Ishikawa (cell line): ENCODE data around the gene PPP3R2.

Experiments
- CEBPB ChIP-seq: IDR thresholded peaks from 2 replicates; pipeline ENCODE4 v1.6.1; 2012
- CREB1 ChIP-seq: IDR thresholded peaks from 2 replicates; pipeline ENCODE4 v1.6.1; 2012; ENCODE audit warnings: low read depth
- EGR1 ChIP-seq: IDR thresholded peaks from 2 replicates; pipeline ENCODE4 v1.6.1; 2012
- EP300 ChIP-seq: IDR thresholded peaks from 2 replicates; pipeline ENCODE4 v1.6.1; 2012; ENCODE audit warnings: borderline replicate concordance
- FOXM1 ChIP-seq: IDR thresholded peaks from 2 replicates; pipeline ENCODE4 v1.6.1; 2012; ENCODE audit warnings: low read depth, borderline replicate concordance
- MAX ChIP-seq: IDR thresholded peaks from 2 replicates; pipeline ENCODE4 v1.6.1; 2012
- NFIC ChIP-seq: IDR thresholded peaks from 2 replicates; pipeline ENCODE4 v1.6.1; 2012
- RAD21 ChIP-seq: IDR thresholded peaks from 2 replicates; pipeline ENCODE4 v1.6.1; 2012; ENCODE audit warnings: low read depth
- REST ChIP-seq: IDR thresholded peaks from 2 replicates; pipeline ENCODE4 v1.6.1; 2012; ENCODE audit warnings: low read depth, mild to moderate bottlenecking
- TAF1 ChIP-seq: IDR thresholded peaks from 2 replicates; pipeline ENCODE4 v1.6.1; 2012; ENCODE audit warnings: low read depth, mild to moderate bottlenecking
- TCF12 ChIP-seq: IDR thresholded peaks from 2 replicates; pipeline ENCODE4 v1.6.1; 2012; ENCODE audit warnings: low read depth
- TEAD4 ChIP-seq: IDR thresholded peaks from 2 replicates; pipeline ENCODE4 v1.6.1; 2012
- USF1 ChIP-seq: IDR thresholded peaks from 2 replicates; pipeline ENCODE4 v1.6.1; 2012
- YY1 ChIP-seq: IDR thresholded peaks from 2 replicates; pipeline ENCODE4 v1.6.1; 2012; ENCODE audit warnings: low read depth
- ZBTB7A ChIP-seq: IDR thresholded peaks from 2 replicates; pipeline ENCODE4 v1.6.1; 2012; ENCODE audit warnings: low read depth

Gene PPP3R2

DNA sequence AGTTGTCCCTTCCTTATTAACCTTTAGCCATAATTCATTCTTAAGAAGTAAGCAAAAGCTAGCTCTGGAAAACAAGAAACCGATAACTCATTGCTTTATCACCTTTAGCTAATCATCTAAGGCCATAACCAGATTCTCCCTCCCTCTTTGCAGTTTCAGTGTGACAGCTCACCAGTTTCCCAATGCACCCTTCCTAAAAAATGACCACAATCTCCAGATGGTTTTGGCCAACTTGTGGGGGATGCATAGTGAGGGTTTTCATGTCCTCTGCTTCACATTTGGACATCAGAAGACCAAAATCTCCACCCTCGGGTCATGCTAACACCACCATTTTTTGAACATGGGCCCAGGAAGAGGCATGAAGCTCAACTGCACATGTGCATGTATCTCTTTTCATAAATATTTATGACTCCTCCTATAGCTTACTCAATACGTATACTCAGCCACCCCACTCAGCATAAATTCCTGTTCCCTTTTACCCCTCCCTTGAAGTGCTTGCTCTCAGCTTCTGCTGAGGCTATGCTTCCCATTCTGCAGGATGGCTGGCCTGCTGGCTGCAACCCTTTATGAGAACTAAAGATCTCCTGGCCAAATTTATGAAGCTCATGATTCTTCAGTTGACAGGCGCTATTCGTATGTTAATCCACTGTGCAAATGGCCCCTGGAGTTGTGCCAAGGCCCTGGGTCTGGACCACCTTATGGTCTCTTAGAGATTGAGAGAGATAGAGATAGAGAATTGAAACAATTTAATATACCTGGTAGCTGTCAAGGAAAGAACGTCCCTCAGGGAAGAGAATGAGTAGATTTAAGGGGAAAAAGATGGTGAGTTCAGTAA, 14.8 kb downstream of the PPP3R2 start:
- TF ChIP-seq TEAD4, result no peak
- no peak for TF ChIP-seq FOXM1
- no peak for TF ChIP-seq ZBTB7A
- TF ChIP-seq YY1, result no peak
- TF ChIP-seq NFIC, result no peak

DNA sequence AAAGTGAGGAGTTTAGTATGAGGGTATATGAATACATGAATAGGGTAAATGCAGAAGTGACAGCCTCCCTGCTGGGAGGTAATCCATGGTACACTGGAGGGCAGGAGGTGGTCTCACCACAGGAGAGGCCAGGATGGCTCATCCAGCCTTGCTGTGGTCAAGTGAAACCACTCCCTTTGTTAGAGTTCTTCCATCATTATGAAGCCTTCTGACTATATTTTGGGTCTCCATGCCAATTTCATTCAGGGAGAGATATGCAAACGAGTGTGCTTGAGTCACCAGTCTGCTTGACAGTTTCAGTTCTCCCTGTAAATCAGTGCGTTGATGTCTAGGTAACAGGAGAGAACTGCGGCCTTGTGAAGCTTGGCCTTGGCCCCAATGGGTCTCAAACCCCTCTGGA, 16.4 kb downstream of the PPP3R2 start:
- TF ChIP-seq USF1, result no peak
- TF ChIP-seq YY1, result no peak
- TF ChIP-seq TAF1, result no peak
- TF ChIP-seq EP300, result no peak
- TF ChIP-seq EGR1, result no peak
- TF ChIP-seq ZBTB7A, result no peak
- no peak for TF ChIP-seq TEAD4
- TF ChIP-seq RAD21, result no peak
- TF ChIP-seq CEBPB, result no peak
- TF ChIP-seq CREB1, result no peak
- TF ChIP-seq FOXM1, result no peak
- TF ChIP-seq REST, result no peak
- TF ChIP-seq TCF12, result no peak
- TF ChIP-seq MAX, result no peak
- no peak for TF ChIP-seq NFIC

- no peak for TF ChIP-seq ZBTB7A
- no peak for TF ChIP-seq NFIC
- no peak for TF ChIP-seq USF1
- no peak for TF ChIP-seq TCF12
- TF ChIP-seq EP300, result no peak
- no peak for TF ChIP-seq FOXM1
- TF ChIP-seq YY1, result no peak
- TF ChIP-seq EGR1, result no peak
- TF ChIP-seq MAX, result no peak
- no peak for TF ChIP-seq RAD21
- no peak for TF ChIP-seq TEAD4
- no peak for TF ChIP-seq CREB1
Observed at GRCh38 chr9:101574731-101575333, 19.9 kb downstream of the PPP3R2 start.

- no peak for TF ChIP-seq RAD21
- no peak for TF ChIP-seq EGR1
- TF ChIP-seq NFIC, result no peak
- no peak for TF ChIP-seq REST
- TF ChIP-seq YY1, result no peak
- no peak for TF ChIP-seq CREB1
- no peak for TF ChIP-seq MAX
- no peak for TF ChIP-seq EP300
- no peak for TF ChIP-seq FOXM1
- TF ChIP-seq ZBTB7A, result no peak
- no peak for TF ChIP-seq TEAD4
- no peak for TF ChIP-seq USF1
- no peak for TF ChIP-seq CEBPB
- no peak for TF ChIP-seq TAF1
- TF ChIP-seq TCF12, result no peak
Observed at GRCh38 chr9:101572316-101572715, 22.5 kb downstream of the PPP3R2 start.

DNA sequence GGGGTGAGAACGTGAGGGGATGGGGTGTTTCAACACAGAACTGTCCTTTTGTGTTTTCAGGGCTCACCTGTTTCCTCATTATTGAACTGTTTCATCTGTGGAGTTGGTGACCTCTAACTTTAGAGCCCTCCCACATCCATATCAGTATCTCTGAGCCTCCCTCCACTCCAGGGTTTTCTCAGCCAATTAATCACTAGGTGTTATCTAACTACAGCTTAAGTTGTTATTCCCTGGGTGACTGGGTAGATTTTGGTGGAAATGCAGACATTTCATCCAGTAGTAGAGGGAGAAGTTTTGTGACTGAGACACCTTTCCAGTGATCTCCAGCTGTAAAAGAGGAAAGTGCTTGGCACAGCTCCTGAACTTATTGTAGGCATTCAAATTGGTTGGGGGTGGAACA, 23.7 kb downstream of the PPP3R2 start:
- no peak for TF ChIP-seq EP300
- TF ChIP-seq CREB1, result no peak
- TF ChIP-seq ZBTB7A, result no peak
- TF ChIP-seq NFIC, result no peak
- no peak for TF ChIP-seq EGR1
- TF ChIP-seq TAF1, result no peak
- no peak for TF ChIP-seq FOXM1
- no peak for TF ChIP-seq REST
- TF ChIP-seq CEBPB, result no peak
- TF ChIP-seq RAD21, result no peak
- no peak for TF ChIP-seq TEAD4
- no peak for TF ChIP-seq MAX
- no peak for TF ChIP-seq USF1
- no peak for TF ChIP-seq TCF12
- TF ChIP-seq YY1, result no peak
